K562 (cell line): ENCODE results near the gene LYPD5. TPM values are rescaled to one million over a fixed set of nuclear protein-coding genes. Genes with fewer than 3 reads are reported as not detected.
A peak's percentile ranks its signal among the peaks of the same experiment; 100 is the strongest.

ENCODE experiments used
- ATAC-seq: fragments of 200-7000 bp; cut with Tn5 transposase; 3 replicates; pipeline ENCODE4 v1.9.1; 2020; ENCODE audit warnings: moderate library complexity
- BruUV-seq: library from RNA; stranded (reverse); fragments of 400-500 nt; replicated peaks from 2 replicates; lab custom pipeline; 2021; lab: Mats Ljungman, UMichigan
- CTCF ChIA-PET: fragments of 300-600 bp; formaldehyde crosslinking; extraction: SDS; loops from one replicate; lab custom pipeline; 2021; ENCODE audit warnings: low intra/inter-chr PET ratio; lab: Yijun Ruan, JAX
- POLR2A ChIA-PET: fragments of 300-600, 350-650 bp; sonication (Branson Sonifier 250); formaldehyde crosslinking; extraction: SDS; loops from one replicate; lab custom pipeline; 2021; ENCODE audit warnings: antibody characterized with exemption, inconsistent platforms; lab: Yijun Ruan, JAX
- DNase-seq, 4 experiments: peaks; one replicate each; pipeline versions ENCODE4 v3.0.0 to v3.0.0-alpha.2; 2011 to 2018; ENCODE audit warnings: low spot score in 3 of 4, mixed read lengths in 3 of 4; ENCODE audit errors: extremely low read depth in 1 of 4
- FAIRE-seq: peaks from 2 replicates; lab custom pipeline; 2011; peaks lifted over from hg19 to GRCh38; lab: Jason Lieb, UNC
- H2AFZ ChIP-seq: 2 replicates; pipeline ENCODE4 v1.6.0; 2011; ENCODE audit warnings: low read depth, low read length, control low read depth, inconsistent platforms
- H3K27ac ChIP-seq: fragments of 200-600 bp; 3 replicates; pipeline ENCODE4 v1.8.0; 2011; ENCODE audit warnings: low read depth, mild to moderate bottlenecking, control low read depth, inconsistent platforms, low read length, moderate library complexity, mixed read lengths; ENCODE audit errors: extremely low read depth
- H3K27me3 ChIP-seq, 2 experiments: fragments of 300-600 bp in 1 of 2; 2 replicates in 1 of 2; 3 replicates in 1 of 2; pipeline versions ENCODE4 v1.6.0 to v1.8.0; 2011; ENCODE audit warnings: inconsistent platforms in 2 of 2, low read length in 2 of 2, mild to moderate bottlenecking in 1 of 2, mixed read lengths in 1 of 2, moderate library complexity in 1 of 2; ENCODE audit not compliant: control insufficient read depth in 2 of 2, insufficient read depth in 2 of 2
- H3K36me3 ChIP-seq: fragments of 300-600 bp; 3 replicates; pipeline ENCODE4 v1.8.0; 2011; ENCODE audit warnings: mild to moderate bottlenecking, low read length, inconsistent platforms; ENCODE audit not compliant: control insufficient read depth, insufficient read depth
- H3K4me1 ChIP-seq, 2 experiments: fragments of 200-600 bp in 1 of 2; replicated peaks in 1 of 2; 2 replicates in 1 of 2; 3 replicates in 1 of 2; pipeline versions ENCODE4 v1.5.1 to v1.8.0; 2011; ENCODE audit warnings: inconsistent platforms in 2 of 2, low read length in 2 of 2, mild to moderate bottlenecking in 1 of 2, mixed read lengths in 1 of 2, moderate library complexity in 1 of 2; ENCODE audit not compliant: control insufficient read depth in 2 of 2, insufficient read depth in 2 of 2
- H3K4me2 ChIP-seq: 2 replicates; pipeline ENCODE4 v1.6.1; 2011; ENCODE audit warnings: low read length, control low read depth, inconsistent platforms, mixed read lengths; ENCODE audit not compliant: insufficient read depth
- H3K4me3 ChIP-seq: fragments of 200-600 bp; sonication (generic), shearing (Covaris generic); 2 replicates; pipeline ENCODE4 v1.5.1; 2016; ENCODE audit warnings: control low read depth, inconsistent platforms
- H3K79me2 ChIP-seq: fragments of 200-600 bp; 3 replicates; pipeline ENCODE4 v1.8.0; 2011; ENCODE audit warnings: low read length, inconsistent platforms; ENCODE audit not compliant: control insufficient read depth, insufficient read depth
- H3K9ac ChIP-seq, 2 experiments: 2 replicates each; pipeline versions ENCODE4 v1.6.0 to v1.6.1; 2011; ENCODE audit warnings: low read depth in 2 of 2, low read length in 2 of 2, control low read depth in 1 of 2, inconsistent platforms in 1 of 2, mild to moderate bottlenecking in 1 of 2, mixed read lengths in 1 of 2; ENCODE audit not compliant: insufficient read depth in 1 of 2
- H3K9me1 ChIP-seq: one replicate; pipeline ENCODE4 v1.6.0; 2011; ENCODE audit warnings: inconsistent platforms, mild to moderate bottlenecking, low read length, moderate library complexity; ENCODE audit not compliant: control insufficient read depth, insufficient read depth
- H3K9me3 ChIP-seq: replicated peaks from 2 replicates; pipeline ENCODE4 v1.5.1; 2011; ENCODE audit warnings: low read depth, low read length, inconsistent platforms; ENCODE audit not compliant: control insufficient read depth, insufficient read depth
- H4K20me1 ChIP-seq: replicated peaks from 2 replicates; pipeline ENCODE4 v1.6.1; 2011; ENCODE audit warnings: low read length, inconsistent platforms, mixed read lengths; ENCODE audit not compliant: control insufficient read depth, insufficient read depth
- ARID3B ChIP-seq: fragments of 250-450 bp; sonication (Bioruptor Pico); IDR thresholded peaks from 2 replicates; pipeline ENCODE4 v1.4.0; 2020; ENCODE audit warnings: borderline replicate concordance
- HOMEZ ChIP-seq: fragments of 250-450 bp; sonication (Bioruptor Pico); IDR thresholded peaks from 2 replicates; pipeline ENCODE4 v1.4.0; 2020; ENCODE audit warnings: mild to moderate bottlenecking, moderate library complexity
- JUN ChIP-seq, 2 experiments: sonication (generic) in 1 of 2; formaldehyde crosslinking in 1 of 2; IDR thresholded peaks; 2 replicates each; pipeline versions ENCODE4 v1.6.1 to v1.8.0; 2012 to 2022; ENCODE audit warnings: borderline replicate concordance in 2 of 2, mild to moderate bottlenecking in 2 of 2, improper control_type of control experiment in 1 of 2, low read depth in 1 of 2, low read length in 1 of 2, missing genetic modification reagents in 1 of 2
- KDM1A ChIP-seq, 2 experiments: fragments of 450-650 bp; IDR thresholded peaks; 2 replicates each; pipeline ENCODE4 v1.6.1; 2016; ENCODE audit warnings: mild to moderate bottlenecking in 2 of 2
- MYNN ChIP-seq, 2 experiments: sonication (generic); formaldehyde crosslinking in 1 of 2; IDR thresholded peaks; 2 replicates each; pipeline versions ENCODE4 v1.5.0 to v1.6.1; 2016 to 2020; ENCODE audit warnings: antibody characterized with exemption in 1 of 2, missing genetic modification reagents in 1 of 2
- NFIC ChIP-seq: fragments of 450-650 bp; IDR thresholded peaks from 2 replicates; pipeline ENCODE4 v1.6.1; 2017; ENCODE audit warnings: mild to moderate bottlenecking, inconsistent platforms
- PHF21A ChIP-seq: fragments of 450-650 bp; IDR thresholded peaks from 2 replicates; pipeline ENCODE4 v1.6.1; 2017; ENCODE audit warnings: low read depth, borderline replicate concordance
- POLR2AphosphoS2 ChIP-seq: IDR thresholded peaks from 2 replicates; pipeline ENCODE4 v1.6.1; 2012; ENCODE audit warnings: low read length, improper control_type of control experiment
- SMARCA4 ChIP-seq: fragments of 450-650 bp; IDR thresholded peaks from 2 replicates; pipeline ENCODE4 v1.6.1; 2016
- SMARCC2 ChIP-seq: fragments of 450-650 bp; IDR thresholded peaks from 2 replicates; pipeline ENCODE4 v1.6.1; 2017; ENCODE audit warnings: antibody characterized with exemption, moderate library complexity, mild to moderate bottlenecking, low read depth
- TAF15 ChIP-seq: fragments of 200-400 bp; formaldehyde crosslinking; IDR thresholded peaks from 2 replicates; pipeline ENCODE4 v1.6.1; 2017; ENCODE audit warnings: mild to moderate bottlenecking, low read depth, low read length, moderate library complexity
- TEAD1 ChIP-seq, 2 experiments: fragments of 450-650 bp in 1 of 2; sonication (generic) in 1 of 2; formaldehyde crosslinking; IDR thresholded peaks; 2 replicates each; pipeline versions ENCODE4 v1.4.0 to v1.8.0; 2020 to 2022; ENCODE audit warnings: mild to moderate bottlenecking in 2 of 2, missing genetic modification reagents in 1 of 2
- VEZF1 ChIP-seq: fragments of 200-800 bp; sonication (Bioruptor generic); IDR thresholded peaks from 2 replicates; pipeline ENCODE4 v1.6.1; 2017; ENCODE audit warnings: missing genetic modification characterization, missing compliant biosample characterization
- YY1 ChIP-seq, 3 experiments: IDR thresholded peaks; 2 replicates each; pipeline ENCODE4 v1.6.1; 2011; ENCODE audit warnings: low read length in 2 of 3, mild to moderate bottlenecking in 2 of 3, moderate library complexity in 2 of 3, borderline replicate concordance in 1 of 3, control low read depth in 1 of 3, low read depth in 1 of 3; ENCODE audit not compliant: insufficient read depth in 3 of 3, insufficient replicate concordance in 2 of 3, control insufficient read depth in 1 of 3, insufficient read length in 1 of 3; ENCODE audit errors: extremely low read depth in 1 of 3
- ZNF24 ChIP-seq: fragments of 450-650 bp; IDR thresholded peaks from 2 replicates; pipeline ENCODE4 v1.6.1; 2016
- WGBS: fragments of 100-300 bp; shearing (Covaris generic); methylation state at CpG from one replicate; pipeline ENCODE4 v1.1.6; 2016; ENCODE audit warnings: low coverage, mixed read lengths; ENCODE audit not compliant: insufficient coverage; ENCODE audit errors: missing lambda C conversion rate; 5-methylcytosine and 5-hydroxymethylcytosine counted together
- in situ Hi-C: fragments of 300-500 bp; cut with MboI; formaldehyde crosslinking; loops from 4 replicates; pipeline ENCODE4 v1.15.0; 2018; ENCODE audit warnings: inconsistent platforms, mixed read lengths
- intact Hi-C: fragments of 100-400 bp; cut with micrococcal nuclease; formaldehyde crosslinking; loops from 2 replicates; pipeline ENCODE4 v1.14.2; 2022
- polyA plus RNA-seq, 8 experiments: library from polyadenylated mRNA; depleted of rRNA in 4 of 8; stranded (reverse) in 5 of 8; unstranded in 3 of 8; fragments of >200 nt; fragmentation: Nextera tagmentation in 2 of 8; fragmentation: Illumina TruSeq in 1 of 8; extraction: Ambion mirVana in 2 of 8; extraction: Trizol in 1 of 8; gene quantifications; 2 replicates each; pipeline versions ENCODE4 v1.2.1 to v1.2.3, GENCODE V29; 2011 to 2014; ENCODE audit warnings: inconsistent platforms in 1 of 8, missing spikeins in 1 of 8
- total RNA-seq, 7 experiments: library from RNA; depleted of rRNA in 6 of 7; stranded (reverse); fragments of >200 nt in 6 of 7; fragmentation: Illumina TruSeq in 2 of 7; extraction: Trizol in 2 of 7; gene quantifications; 2 replicates each; pipeline versions ENCODE4 v1.2.1 to v1.2.3, GENCODE V29; 2011 to 2021; ENCODE audit warnings: low replicate concordance in 1 of 7

The LYPD5 gene
- total and polyA plus RNA-seq, 9 of the 15 experiments (the other 6 are each of a cell fraction or from before 2014, with no cell fraction given): 0.03 to 0.22 (median 0.10) TPM; not detected in 3

- Histone ChIP-seq H2AFZ (peak overlapping the region; percentile 64), H3K9me3 (no peaks in the 10 kb centered on the region), H3K79me2 (no peaks in the 10 kb centered on the region), H3K9me1 (peaks cover 4% of the 10 kb centered on the region), H3K9ac (peak overlapping the region; percentile 53 to 55), H3K4me2 (peak overlapping the region; percentile 23; the same call in 1 of the 2 replicates), H3K4me3 (no peak overlapping the region), H3K27me3 (no peaks in the 10 kb centered on the region), H3K36me3 (peaks cover 42% of the 10 kb centered on the region), H3K27ac (peak overlapping the region; percentile 76), H3K4me1 (peaks cover 30 to 37% of the 10 kb centered on the region in 2 experiments), H4K20me1 (no peaks in the 10 kb centered on the region)
- DNase-seq (peak in 3 of 4 experiments; percentile 37 to 80 (median 47)), ATAC-seq (peak; percentile 50), FAIRE-seq (peak; percentile 88)
- ChIA-PET POLR2A (interaction anchor here (0.6 to 6.3 kb wide), 9 partner anchors 10 to 189 kb away, joined by 3 to 50 read pairs (median 4); partner anchors contain the start of genes IRGQ, PLAUR and SMG9), CTCF (interaction anchor here (1.4 kb wide), 1 partner anchor 20 kb away, joined by 6 read pairs; no protein-coding TSS in a partner anchor)
- intact Hi-C loops: no loop called here
- no TSS peak for BruUV-seq
- 28% methylated on average over 15 of the region's 16 CpGs for WGBS
- in situ Hi-C loops: no loop called here
- TF ChIP-seq TAF15 (no peak), NFIC (no peak), KDM1A (IDR thresholded peaks at IDR 0.05) (peak; percentile 63 to 68; a peak in 3 of 4 replicates), ARID3B (CRISPR knock-in tag) (no peak), SMARCC2 (0 out of 2 replicates have a peak, but pooled peaks have one; percentile 45), MYNN (IDR thresholded peaks at IDR 0.05) (peak; percentile 47; the same call in 1 of the 2 replicates), MYNN (CRISPR knock-in tag; IDR thresholded peaks at IDR 0.05) (no peak), HOMEZ (CRISPR knock-in tag) (no peak), TEAD1 (CRISPR knock-in tag; IDR thresholded peaks at IDR 0.05) (peak in 1 of 2 experiments; percentile 65; a peak in 1 of 4 replicates), JUN (IDR thresholded peaks at IDR 0.05; ENCODE audit: borderline replicate concordance, low read depth, low read length) (peak; percentile 84), JUN (CRISPR knock-in tag; IDR thresholded peaks at IDR 0.05; ENCODE audit: borderline replicate concordance) (no peak), YY1 (IDR thresholded peaks at IDR 0.05; ENCODE audit: borderline replicate concordance in 1 of 3, control insufficient read depth in 1 of 3, extremely low read depth in 1 of 3, insufficient read depth in 3 of 3, insufficient read length in 1 of 3, insufficient replicate concordance in 2 of 3, low read depth in 1 of 3, low read length in 2 of 3) (no peak), POLR2AphosphoS2 (no peak), ZNF24 (peak; percentile 68; the same call in 1 of the 2 replicates), PHF21A (peak; percentile 85; the same call in 1 of the 2 replicates), SMARCA4 (peak; percentile 58), VEZF1 (peak; percentile 47; the same call in 1 of the 2 replicates)
These were observed 37.0 kb downstream of the LYPD5 start for GRCh38 chr19:43765109-43765876.
